GM23338 (cell line): Measurements from ENCODE around the gene NPDC1.

ENCODE experiments used
- NANOG ChIP-seq: IDR thresholded peaks from 2 replicates; pipeline ENCODE4 v1.6.1; 2016; ENCODE audit warnings: antibody characterized with exemption, borderline replicate concordance
- TF ChIP-seq, protein P1 (sequence below), 2 experiments: fragments of 200-600 bp in 1 of 2; sonication (generic) in 1 of 2; conservative IDR thresholded peaks; 2 replicates each; pipeline versions ENCODE4 v1.5.1 to v1.6.1; 2016 to 2017; ENCODE audit warnings: antibody characterized with exemption in 2 of 2, low read depth in 2 of 2, mild to moderate bottlenecking in 2 of 2, moderate library complexity in 1 of 2

DNA sequence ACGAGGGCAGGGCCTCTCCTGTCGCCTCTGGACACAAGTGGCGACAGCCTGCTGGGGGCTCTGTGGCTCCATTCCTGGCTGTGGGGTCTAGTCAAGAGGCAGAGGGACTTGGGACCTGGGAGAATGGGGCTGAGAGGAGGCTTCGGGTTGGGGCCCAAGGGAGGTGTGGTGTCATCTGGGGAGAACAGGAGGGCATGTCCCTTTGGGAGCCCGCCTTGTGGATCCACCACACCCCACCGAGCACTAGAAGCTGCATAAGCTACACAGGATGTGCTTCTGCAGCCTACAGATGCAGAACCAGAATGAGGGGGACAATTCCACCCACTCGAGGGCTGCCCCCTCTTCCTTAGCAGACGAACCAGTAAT, 36.9 kb upstream of the NPDC1 start:
- TF ChIP-seq, protein P1, sequence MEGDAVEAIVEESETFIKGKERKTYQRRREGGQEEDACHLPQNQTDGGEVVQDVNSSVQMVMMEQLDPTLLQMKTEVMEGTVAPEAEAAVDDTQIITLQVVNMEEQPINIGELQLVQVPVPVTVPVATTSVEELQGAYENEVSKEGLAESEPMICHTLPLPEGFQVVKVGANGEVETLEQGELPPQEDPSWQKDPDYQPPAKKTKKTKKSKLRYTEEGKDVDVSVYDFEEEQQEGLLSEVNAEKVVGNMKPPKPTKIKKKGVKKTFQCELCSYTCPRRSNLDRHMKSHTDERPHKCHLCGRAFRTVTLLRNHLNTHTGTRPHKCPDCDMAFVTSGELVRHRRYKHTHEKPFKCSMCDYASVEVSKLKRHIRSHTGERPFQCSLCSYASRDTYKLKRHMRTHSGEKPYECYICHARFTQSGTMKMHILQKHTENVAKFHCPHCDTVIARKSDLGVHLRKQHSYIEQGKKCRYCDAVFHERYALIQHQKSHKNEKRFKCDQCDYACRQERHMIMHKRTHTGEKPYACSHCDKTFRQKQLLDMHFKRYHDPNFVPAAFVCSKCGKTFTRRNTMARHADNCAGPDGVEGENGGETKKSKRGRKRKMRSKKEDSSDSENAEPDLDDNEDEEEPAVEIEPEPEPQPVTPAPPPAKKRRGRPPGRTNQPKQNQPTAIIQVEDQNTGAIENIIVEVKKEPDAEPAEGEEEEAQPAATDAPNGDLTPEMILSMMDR (conservative IDR thresholded peaks at IDR 0.05; ENCODE audit: low read depth in 2 of 2): no peak
- TF ChIP-seq NANOG: no peak
